Measurements from ENCODE around the gene CMTM3.
"Not testable (repeated sequence)": the region's sequence is repeated elsewhere in the genome, so short reads cannot be mapped to it uniquely, and the experiment has no call there.

Gene CMTM3

DNA sequence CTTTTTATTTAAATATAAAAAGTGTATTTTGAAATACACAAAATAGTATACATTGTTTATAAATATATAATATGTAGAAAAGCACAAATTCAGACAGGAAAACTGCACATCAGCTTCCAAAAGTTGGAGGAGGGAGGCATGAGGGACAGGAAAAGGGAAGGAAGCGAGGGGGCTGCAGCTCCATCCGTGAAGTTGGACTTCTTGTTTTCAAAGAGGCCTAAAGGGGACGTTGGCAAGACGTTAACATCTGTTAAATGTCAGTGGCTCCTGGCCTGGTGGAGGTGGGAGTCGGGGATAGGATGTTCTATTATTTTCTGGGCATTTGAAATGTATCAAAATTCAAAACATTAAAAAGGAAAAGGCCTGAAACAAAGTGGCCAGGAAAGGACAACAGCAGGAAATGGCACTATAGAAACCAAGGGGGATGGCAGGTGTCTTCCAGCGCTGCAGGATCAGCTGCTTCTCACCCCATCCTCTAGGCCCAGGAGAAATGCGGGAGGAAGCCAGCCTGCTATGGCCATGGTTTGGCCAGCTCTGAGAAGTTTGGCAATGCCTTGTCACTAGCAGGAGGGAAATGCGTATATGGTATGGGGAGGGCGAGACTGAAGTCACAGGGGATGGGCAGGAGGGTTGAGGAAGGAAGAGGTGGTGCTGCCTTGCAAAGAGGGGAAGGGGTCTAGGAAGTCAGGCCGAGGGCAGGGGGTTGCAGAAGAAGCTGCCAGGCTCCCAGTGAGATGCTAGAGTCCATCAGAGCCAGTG lies 18.8 kb upstream of the CMTM3 start:
- no peak for DNase-seq (ENCODE audit: low spot score)

GRCh38 chr16:66587881-66588600 lies 16.5 kb upstream of the CMTM3 start:
- DNase-seq (ENCODE audit: low spot score), result no peak

DNA sequence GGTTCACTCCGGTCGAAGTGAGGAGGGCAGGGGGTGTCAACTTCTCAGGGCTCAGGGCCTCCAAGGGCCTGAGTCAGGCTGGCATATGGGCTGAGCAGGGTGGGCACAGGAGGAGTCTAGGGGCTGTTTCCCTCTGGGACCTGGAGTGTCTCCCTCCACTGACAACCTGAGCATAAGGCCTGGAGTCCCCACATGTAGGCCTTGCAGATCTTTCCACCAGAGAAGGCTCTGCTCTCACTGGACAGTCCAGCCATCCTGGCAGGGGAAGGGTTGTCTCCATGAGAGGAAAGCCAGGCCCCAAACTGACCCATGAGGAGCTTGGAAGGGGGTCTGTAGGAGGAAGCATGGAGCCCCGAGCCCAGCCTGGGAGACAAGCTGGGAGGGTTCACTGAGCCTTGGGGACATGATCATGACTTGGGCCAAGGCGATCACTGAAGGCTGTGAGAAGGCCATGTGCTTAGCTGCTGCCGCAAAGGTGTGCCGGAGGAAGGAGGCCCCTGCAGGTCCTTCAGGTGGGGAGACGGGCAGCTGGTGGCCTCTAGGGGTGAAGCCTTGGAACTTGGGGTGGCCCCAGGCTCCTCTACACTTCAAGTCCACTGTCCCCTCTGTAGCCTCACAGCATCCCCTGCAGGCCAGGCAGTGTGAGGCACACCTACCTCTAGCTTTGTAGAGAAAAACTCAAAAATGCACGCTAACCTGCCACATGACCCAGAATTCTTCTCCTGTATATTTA lies 15.4 kb upstream of the CMTM3 start:
- no peak for DNase-seq (ENCODE audit: low spot score)

GRCh38 chr16:66590322-66590721 lies 14.2 kb upstream of the CMTM3 start:
- DNase-seq (ENCODE audit: low spot score), result no peak

DNA sequence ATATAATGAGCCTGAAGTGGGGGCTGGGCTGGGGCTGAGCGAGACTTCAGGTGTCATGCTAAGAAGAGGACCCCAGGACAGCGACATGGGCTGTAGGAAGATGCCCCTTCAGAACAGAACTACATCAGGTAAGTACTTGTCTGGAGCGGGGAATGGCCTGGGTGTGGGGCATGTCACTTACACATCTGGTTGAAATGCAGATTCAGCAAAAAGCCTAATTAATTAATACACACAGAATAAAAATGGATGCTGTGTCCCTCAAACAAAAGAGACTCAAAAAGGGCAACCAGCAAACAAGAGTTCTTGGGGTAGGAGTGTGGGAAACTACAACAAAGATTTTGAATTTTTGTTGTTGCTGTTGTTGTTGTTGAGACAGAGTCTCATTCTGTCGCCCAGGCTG lies 13.5 kb upstream of the CMTM3 start:
- no peak for DNase-seq (ENCODE audit: low spot score)

DNA sequence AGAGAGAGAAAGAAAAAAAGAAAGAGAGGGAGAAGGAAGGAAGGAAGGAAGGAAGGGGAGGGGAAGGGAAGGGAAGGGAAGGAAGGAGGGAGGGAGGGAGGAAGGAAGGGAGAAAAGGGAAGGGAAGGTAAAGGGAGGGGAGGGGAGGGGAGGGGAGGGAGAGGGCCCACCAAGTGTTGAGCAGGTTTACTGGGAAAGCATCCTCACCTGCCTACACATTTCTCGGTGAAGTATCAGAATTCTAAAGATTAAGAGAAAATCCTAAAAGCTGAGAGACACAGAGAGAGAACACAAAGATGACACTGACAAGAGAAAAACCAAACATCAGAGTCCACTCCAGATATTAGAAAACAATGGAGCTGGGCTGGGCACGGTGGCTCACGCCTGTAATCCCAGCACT lies 12.3 kb upstream of the CMTM3 start:
- no peak for DNase-seq (ENCODE audit: low spot score)

- DNase-seq (ENCODE audit: low spot score), result no peak
Observed at GRCh38 chr16:66592814-66593213, 11.7 kb upstream of the CMTM3 start.

DNA sequence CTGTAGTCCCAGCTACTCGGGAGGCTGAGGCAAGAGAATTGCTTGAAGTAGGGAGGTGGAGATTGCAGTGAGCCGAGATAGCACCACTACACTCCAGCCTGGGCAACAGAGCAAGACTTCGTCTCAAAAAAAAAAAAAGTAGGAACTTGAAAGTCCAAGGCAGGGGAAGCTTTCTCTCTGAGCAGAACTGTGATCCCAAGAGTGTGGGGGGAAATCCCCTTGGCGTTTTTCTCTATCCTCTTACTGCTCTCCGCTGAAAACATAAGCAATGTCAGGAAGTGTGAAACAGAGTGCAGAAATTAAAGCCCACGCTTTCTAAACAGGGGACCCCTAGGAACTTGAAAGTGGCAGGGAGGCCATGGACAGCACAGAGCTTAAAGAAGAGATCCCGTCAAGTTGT lies 9.8 kb upstream of the CMTM3 start:
- no peak for DNase-seq (ENCODE audit: low spot score)

- not testable (repeated sequence) for DNase-seq (ENCODE audit: low spot score)
Observed at GRCh38 chr16:66596559-66596958, 7.9 kb upstream of the CMTM3 start.

DNA sequence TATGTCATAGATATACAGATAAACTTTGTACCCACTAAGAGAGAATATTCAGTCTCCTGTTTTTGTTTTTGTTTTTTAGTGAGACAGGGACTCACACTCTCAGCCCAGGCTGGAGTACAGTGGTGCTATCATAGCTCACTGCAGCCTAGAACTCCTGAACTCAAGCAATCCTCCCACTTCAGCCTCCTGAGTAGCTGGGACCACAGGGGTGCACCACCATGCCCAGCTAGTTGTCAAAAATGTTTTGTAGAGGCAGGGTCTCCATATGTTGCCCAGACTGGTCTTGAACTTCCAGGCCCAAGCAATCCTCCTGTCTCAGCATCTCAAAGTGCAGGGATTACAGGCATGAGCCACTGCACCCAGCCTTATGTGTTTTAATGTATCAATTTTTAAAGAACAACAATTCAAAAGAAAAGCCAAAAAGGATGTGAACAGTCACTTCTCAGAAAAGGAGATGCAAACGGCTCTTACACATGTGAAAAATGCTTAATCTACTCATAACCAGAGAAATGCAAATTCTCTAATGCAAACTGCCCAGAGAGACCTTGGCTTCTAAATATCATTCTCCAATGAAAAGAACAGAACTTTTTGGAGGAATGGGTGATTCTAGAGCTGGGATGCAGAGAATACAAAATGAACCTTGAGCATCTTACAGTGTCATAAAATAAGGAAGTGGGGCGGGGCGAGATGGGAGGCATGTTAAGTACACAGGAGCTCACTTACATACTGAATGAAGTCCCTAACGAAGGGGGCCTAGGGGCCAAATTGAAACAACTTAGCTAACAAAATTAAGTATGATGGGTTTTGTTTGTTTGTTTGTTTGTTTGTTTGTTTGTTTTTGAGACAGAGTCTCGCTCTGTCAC lies 7.3 kb upstream of the CMTM3 start:
- DNase-seq (ENCODE audit: low spot score), result no peak

GRCh38 chr16:66598111-66598510 lies 6.4 kb upstream of the CMTM3 start:
- DNase-seq (ENCODE audit: low spot score), result no peak

DNA sequence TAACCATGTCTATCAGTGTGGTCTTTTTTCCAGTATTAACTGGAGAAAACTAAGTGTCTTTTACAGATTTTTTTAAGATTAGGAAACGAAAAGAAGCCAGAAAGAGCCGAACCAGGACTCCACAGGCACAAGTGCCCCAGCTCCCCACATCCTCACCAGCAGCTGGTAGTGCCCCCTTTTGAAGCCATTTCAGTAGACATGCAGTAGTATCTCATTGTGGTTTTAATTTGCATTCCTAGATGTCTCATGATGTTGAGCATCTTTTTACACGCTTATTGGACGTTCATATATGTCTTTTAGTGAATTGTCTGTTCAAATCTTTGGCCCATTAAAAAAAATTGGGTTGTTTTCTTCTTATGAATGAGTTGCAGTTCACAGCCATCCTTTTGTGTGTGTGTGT lies 4.8 kb upstream of the CMTM3 start:
- DNase-seq (ENCODE audit: low spot score), result no peak

DNA sequence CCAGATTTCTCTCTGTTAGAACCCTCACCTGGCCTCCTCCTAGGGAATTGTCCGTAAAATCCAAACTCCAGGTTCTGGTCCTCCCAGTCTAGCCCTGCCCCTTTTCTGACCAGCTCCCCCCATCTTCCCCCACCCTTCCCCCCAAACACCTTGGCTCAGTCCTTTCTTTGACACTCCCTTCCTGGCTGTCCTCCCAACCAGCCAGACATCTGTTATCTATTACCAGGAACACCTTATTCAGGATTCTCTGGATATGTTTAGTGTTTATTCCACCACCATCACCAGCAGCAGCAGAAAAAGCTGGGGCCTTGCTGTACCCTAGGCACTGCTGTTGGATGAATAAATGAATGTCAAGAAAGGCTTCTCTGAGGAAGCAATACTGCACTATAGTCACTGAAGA lies 4.0 kb upstream of the CMTM3 start:
- DNase-seq (ENCODE audit: low spot score), result no peak

GRCh38 chr16:66601471-66601870 lies 3.0 kb upstream of the CMTM3 start:
- DNase-seq (ENCODE audit: low spot score), result no peak

DNA sequence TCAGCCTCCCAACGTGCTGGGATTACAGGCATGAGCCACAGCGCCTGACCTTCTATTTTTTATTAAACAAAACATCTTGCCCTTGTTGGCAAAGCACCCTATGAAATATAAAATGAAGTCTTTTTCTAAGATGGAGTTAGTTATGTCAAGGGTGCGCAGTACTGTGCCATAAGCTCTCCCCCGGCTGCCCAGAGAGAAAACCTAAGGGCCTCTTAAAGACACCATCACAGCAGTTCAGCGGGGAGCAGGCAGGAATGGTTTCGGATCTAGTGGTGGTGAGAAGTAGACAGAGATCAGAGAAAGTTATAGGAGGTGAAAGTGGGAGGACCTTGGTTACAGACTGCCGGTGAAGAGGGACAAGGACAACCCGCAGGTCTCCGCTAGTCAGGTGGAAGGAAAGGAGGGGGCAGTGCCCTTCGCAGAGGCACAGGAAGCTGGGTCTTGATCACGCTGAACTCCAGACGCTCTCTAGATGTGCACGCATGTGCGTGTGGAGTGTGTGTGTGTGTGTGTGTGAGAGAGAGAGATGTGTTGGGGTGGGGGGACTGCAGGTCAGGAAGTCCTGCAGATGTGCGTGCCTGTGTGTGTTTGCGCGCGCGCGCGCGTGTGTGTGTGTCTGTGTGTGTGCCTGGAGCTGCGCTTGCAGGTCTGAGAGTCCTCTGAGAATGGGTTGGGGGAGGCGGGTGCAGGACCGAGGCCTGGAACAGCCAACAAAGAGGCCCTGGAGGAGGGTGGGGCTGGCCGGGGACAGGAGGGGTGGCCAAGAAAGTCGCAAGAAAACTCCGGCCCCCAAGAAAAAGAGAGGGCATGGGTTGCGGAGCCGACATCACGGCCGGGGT lies 748 bp upstream of the CMTM3 start:
- no peak for DNase-seq (ENCODE audit: low spot score)

GRCh38 chr16:66605177-66605978 lies 874 bp downstream of the CMTM3 start:
- DNase-seq (ENCODE audit: low spot score), result peak; percentile 52

DNA sequence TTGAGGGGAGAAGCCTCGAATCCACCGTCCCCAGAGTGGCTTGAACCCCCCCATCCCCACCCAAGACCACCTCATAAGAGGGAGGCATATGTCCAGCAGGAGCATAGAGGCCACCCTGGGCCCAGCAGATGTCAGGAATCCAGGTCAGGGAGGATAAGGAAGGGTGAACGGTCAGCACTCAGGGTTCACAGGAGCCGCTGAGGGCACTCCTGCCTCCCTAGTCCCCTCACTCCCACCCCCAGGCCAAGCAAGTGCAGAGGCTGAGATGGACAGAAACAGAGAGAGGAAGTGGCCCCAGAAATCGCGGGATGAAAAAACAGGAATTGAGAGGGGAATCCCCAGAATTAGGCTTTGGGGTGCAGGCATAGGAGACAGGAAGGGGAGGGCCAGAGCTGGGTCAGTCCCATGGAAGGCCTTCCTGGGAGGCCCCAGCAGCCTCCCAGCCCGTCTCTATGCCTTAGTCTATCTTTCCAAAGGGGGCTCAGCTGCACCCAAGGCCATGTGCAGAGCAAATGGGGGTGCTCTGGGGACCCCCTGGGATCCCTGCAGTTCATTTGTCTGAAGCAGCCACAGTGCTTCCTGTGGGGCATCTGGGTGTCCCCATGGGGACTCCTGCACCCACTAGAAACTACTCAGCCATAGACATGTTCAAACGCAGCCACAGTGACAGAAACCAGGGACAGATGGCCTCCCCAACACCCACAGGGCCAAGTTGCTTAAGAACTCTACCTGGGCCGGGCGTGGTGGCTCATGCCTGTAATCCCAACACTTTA lies 1.7 kb downstream of the CMTM3 start:
- no peak for DNase-seq (ENCODE audit: low spot score)

DNA sequence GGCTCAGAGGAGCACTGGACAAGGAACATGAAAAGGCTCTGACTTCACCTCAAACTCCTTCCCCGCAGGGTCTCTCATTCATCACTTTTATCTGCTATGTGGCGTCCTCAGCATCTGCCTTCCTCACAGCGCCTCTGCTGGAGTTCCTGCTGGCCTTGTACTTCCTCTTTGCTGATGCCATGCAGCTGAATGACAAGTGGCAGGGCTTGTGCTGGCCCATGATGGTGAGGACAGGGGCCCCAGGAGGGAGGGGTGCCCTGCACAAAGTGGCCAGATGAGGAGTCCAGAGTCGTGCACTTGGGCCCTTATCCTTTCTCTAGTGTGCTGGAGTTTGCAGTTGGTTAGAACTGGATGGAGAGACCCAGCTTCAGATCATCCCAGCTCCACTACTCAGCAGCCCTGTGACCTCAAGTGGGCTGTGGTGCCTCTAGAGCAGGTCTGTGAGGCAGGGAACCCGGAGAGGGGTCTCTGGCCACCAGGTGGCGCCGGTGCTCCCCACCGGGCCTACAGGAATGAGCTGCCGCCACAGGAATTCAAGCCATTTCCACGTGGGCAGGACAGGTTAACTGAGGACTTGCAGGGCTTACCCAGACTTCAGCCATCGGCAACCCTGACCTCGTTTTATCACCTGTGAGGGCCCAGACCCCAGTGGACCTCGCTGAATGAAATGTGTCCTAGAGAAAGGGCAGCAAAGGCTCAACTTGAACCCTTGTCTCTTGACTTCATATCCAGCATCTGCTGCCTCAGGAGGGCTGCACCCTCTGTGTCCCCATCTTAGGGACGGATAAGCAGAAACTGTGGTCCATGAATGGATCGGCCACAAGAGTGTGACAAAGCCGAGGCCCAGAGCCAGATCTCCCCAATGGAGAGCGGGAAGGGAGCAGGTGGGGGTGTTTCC lies 4.0 kb downstream of the CMTM3 start:
- DNase-seq (ENCODE audit: low spot score), result peak; percentile 89

DNA sequence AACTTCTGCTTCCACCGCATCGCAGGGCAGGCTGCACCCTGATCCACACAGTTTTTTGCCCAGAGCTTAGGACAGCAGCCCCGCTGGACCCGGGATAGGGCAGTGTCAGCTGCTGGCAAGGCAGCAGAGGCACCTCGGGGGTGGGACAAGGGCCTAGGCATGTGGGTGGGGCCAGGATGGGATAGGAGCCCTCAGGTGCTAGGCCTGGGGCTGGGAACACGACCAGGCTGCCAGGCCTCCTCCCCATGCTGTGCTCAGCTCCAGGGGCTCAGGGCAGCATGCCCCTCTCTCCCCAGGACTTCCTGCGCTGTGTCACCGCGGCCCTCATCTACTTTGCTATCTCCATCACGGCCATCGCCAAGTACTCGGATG lies 4.6 kb downstream of the CMTM3 start:
- no peak for DNase-seq (ENCODE audit: low spot score)

All from D341Med (cell line).